Measurements from ENCODE around the gene FGF11. TPM values are rescaled to one million over a fixed set of nuclear protein-coding genes. Genes with fewer than 3 reads are reported as not detected.

Gene FGF11
- total and polyA plus RNA-seq, 8 donors: 0.37 to 15.6 (median 1.7) TPM; not detected in 4

- H3K4me1 ChIP-seq: peaks cover 34 to 68% (median 63%) of the 10 kb centered on the region in 4 donors
- H3K4me3 ChIP-seq: peak overlapping the region; percentile 25 to 62 (median 46)
- intact Hi-C loops (cut with DNase I; ENCODE audit: low total_unique reads): loop anchor here (5.0 kb wide), 1 partner anchor 39 kb away; the partner anchor contains the start of gene ZBTB4
- no peaks in the 10 kb centered on the region for H3K9me3 ChIP-seq
- H3K27ac ChIP-seq: peak overlapping the region in 2 of 5 donors; percentile 24 to 29
- H3K36me3 ChIP-seq: no peaks in the 10 kb centered on the region
- no peak for TF ChIP-seq POLR2A (IDR thresholded peaks at IDR 0.05)
- TF ChIP-seq POLR2AphosphoS5 (IDR thresholded peaks at IDR 0.05): no peak
- no peak for TF ChIP-seq EP300 (IDR thresholded peaks at IDR 0.05)
- peak; percentile 53 to 87 for DNase-seq
- H3K27me3 ChIP-seq: peaks cover 11 to 94% (median 40%) of the 10 kb centered on the region in 3 donors
- 20 to 36% (median 23%) methylated on average over 24 to 48 of the region's 48 CpGs for WGBS, 5 donors
Measured at GRCh38 chr17:7437950-7438614, 1.2 kb upstream of the FGF11 start.

GRCh38 chr17:7438656-7439460 lies 454 bp upstream of the FGF11 start:
- H3K27me3 ChIP-seq: peaks cover 11 to 94% (median 40%) of the 10 kb centered on the region in 3 donors
- intact Hi-C loops (cut with DNase I; ENCODE audit: low total_unique reads): loop anchor here (5.0 kb wide), 1 partner anchor 38 kb away; the partner anchor contains the start of gene ZBTB4
- no peaks in the 10 kb centered on the region for H3K9me3 ChIP-seq
- H3K36me3 ChIP-seq: no peaks in the 10 kb centered on the region
- H3K4me3 ChIP-seq: peak overlapping the region; percentile 25 to 62 (median 46)
- TF ChIP-seq POLR2AphosphoS5 (IDR thresholded peaks at IDR 0.05): no peak
- no peak for TF ChIP-seq POLR2A (IDR thresholded peaks at IDR 0.05)
- H3K27ac ChIP-seq: peak overlapping the region in 1 of 5 donors; percentile 24
- WGBS, 5 donors: 47 to 56% (median 54%) methylated on average over 11 of the region's 11 CpGs
- no peak for DNase-seq
- peaks cover 34 to 68% (median 63%) of the 10 kb centered on the region in 4 donors for H3K4me1 ChIP-seq

- no peak overlapping the region for H3K27ac ChIP-seq
Measured at GRCh38 chr17:7440113-7440833, 961 bp downstream of the FGF11 start.

GRCh38 chr17:7440834-7441195 lies 1.5 kb downstream of the FGF11 start:
- H3K4me3 ChIP-seq: peak overlapping the region in 1 of 4 donors; percentile 44
- intact Hi-C loops (cut with DNase I; ENCODE audit: low total_unique reads): no loop called here
- no peaks in the 10 kb centered on the region for H3K36me3 ChIP-seq
- H3K27me3 ChIP-seq: peaks cover 11 to 93% (median 51%) of the 10 kb centered on the region in 3 donors
- peak in 1 of 2 donors; percentile 73 for DNase-seq
- peaks cover 44 to 68% (median 64%) of the 10 kb centered on the region in 4 donors for H3K4me1 ChIP-seq
- TF ChIP-seq EP300 (IDR thresholded peaks at IDR 0.05) (no peak), POLR2AphosphoS5 (IDR thresholded peaks at IDR 0.05) (no peak), POLR2A (IDR thresholded peaks at IDR 0.05) (no peak), CTCF (IDR thresholded peaks at IDR 0.05) (no peak)
- no peaks in the 10 kb centered on the region for H3K9me3 ChIP-seq
- 8 to 15% (median 12%) methylated on average over 7 to 12 of the region's 12 CpGs for WGBS, 5 donors
- H3K27ac ChIP-seq: no peak overlapping the region

More at GRCh38 chr17:7440113-7440833, 961 bp downstream of the FGF11 start:
- Histone ChIP-seq H3K4me1 (peaks cover 39 to 68% (median 63%) of the 10 kb centered on the region in 4 donors), H3K4me3 (peak overlapping the region; percentile 34 to 44 (median 36)), H3K9me3 (no peaks in the 10 kb centered on the region), H3K36me3 (no peaks in the 10 kb centered on the region), H3K27me3 (peaks cover 11 to 93% (median 46%) of the 10 kb centered on the region in 3 donors)
- peak; percentile 72 to 87 for DNase-seq
- no peak for TF ChIP-seq EP300 (IDR thresholded peaks at IDR 0.05)
- TF ChIP-seq CTCF (IDR thresholded peaks at IDR 0.05): no peak
- no peak for TF ChIP-seq POLR2AphosphoS5 (IDR thresholded peaks at IDR 0.05)
- TF ChIP-seq POLR2A (IDR thresholded peaks at IDR 0.05): no peak
- whole genome bisulfite sequencing, 5 donors: 0 to 3% (median 2%) methylated on average over 25 to 46 of the region's 46 CpGs
- intact Hi-C loops (cut with DNase I; ENCODE audit: low total_unique reads): no loop called here

Measured in stomach (tissue), 9 donors.